GM19025 (cell line): ENCODE measurements around the gene RASA3.
A peak's percentile ranks its signal among the peaks of the same experiment; 100 is the strongest.
"Not testable (repeated sequence)": the region's sequence is repeated elsewhere in the genome, so short reads cannot be mapped to it uniquely, and the experiment has no call there.

Source experiments
- ATAC-seq: cut with Tn5 transposase; IDR thresholded peaks from one replicate; pipeline ENCODE4 v1.9.1; 2021; ENCODE audit warnings: mild to moderate bottlenecking, low read depth, moderate library complexity; ENCODE audit not compliant: unreplicated experiment

Gene RASA3

DNA sequence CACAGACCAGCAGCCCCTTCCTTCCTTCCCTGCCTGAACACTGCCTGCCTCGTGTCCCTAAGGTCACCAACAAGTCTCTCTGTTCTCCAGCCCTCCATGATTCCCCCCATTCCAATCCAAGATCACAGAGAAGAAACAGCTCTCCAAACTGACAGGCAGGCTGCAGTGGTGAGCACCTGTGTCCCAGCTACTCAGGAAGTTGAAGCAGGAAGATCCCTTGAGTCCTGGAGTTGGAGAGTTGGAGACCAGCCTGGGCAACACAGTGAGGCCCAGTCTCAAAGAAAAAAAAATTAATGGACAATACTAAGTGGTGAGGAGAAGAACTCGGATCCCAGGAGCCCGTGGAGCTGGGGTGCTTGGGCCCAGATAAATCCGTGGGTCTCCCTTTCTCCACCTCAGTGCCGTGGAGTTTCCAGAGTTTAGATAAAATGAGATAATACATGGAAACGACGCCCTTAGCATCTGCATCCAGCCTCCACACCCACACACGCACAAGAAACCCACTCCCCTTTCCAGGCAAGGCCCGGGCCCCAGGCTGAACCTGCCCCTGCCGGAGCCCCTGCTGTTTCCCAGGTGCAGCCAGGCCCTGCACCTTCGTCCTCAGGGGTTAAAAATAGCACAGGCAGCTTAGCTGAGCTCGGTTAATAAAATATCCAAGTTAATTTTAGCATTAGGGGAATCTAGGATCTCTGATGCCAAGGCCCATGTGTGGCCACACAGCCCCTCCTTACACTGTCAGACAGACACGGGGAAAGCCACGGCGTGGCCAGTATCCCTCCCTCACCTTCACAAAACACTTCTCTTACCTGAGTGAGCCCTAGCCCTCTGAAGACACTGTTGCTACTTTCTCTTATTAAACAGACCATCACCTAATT is 4.7 kb downstream of the RASA3 start:
- no peak for ATAC-seq

DNA sequence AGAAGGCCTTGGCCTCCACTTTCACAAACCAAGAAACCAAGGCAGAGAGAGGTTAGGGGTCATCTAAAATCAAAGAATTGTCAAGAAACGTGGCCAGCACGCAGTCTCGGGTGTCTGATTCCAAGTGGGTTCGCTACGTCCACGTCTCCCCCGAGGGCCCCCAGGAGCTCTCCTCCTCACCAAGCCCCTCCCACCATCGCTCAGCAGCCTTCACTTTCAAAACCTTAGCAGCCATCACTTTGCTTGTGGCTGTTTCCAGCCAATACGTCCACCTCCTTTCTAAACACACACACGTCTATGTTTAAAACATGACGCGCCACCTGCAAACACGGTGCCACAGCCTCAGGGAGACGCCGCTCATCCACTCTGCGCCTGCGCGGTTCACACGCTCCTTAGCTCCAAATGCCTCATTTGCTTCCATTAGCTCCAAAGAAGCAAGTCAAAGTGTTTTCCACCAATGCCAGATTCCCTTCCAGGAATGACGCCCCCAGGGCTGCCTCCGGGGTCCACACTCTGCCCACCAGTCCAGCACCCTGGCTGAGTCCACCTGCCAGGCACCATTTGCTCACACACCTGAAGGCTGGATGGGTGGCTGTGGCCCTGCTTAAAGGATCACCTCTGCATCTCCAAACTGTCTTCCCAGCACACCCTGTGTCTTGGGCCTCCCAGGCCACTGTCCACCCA is 5.5 kb downstream of the RASA3 start:
- no peak for ATAC-seq

DNA sequence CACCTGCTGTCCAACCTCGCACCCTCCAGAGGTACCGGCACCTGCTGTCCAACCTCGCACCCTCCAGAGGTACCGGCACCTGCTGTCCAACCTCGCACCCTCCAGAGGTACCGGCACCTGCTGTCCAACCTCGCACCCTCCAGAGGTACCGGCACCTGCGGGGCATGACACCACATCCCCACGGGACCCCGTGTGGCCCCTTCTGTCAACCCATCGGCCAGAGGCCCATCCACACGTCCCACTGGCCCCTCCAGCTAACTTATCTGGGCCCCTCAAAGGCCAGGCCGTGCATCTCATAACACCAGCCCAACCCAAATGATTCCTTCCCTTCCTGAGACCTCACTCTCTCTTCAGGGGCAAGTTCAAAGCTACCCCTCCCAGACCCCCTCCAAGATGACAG is 6.3 kb downstream of the RASA3 start:
- ATAC-seq = not testable (repeated sequence)

DNA sequence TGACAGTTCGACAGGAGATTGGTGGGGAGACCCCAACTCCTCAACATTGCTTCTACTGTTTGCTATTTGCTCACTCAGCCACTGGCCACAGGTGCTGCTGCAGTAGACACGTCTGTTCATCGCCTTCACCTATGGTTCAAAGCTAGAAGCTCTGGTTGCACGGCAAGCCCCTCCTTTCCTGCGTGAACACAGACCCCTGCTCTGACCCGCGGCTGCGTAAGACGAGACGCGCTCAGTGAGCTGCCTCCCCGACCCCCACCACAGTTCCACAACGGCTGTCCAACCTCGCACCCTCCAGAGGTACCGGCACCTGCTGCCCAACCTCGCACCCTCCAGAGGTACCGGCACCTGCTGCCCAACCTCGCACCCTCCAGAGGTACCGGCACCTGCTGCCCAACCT is 6.8 kb downstream of the RASA3 start:
- no peak for ATAC-seq

DNA sequence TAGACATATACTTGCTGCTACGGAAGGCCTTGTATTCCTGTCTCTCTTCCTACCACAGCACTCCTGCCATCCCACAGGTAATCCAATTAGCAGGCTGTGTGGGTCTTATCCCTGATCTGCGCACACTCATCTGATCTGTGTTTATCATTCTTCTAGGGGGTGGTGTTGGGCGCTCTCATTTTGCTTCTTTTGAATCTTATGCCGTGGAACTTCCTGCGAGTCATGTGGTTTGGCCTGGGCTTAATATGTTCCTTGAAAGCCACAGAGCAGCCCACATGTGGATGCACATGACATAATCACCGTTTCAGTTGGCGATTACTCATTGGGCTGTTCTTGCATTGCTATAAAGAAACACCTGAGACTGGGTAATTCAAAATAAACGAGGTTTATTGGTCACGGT is 7.5 kb downstream of the RASA3 start:
- no peak for ATAC-seq

DNA sequence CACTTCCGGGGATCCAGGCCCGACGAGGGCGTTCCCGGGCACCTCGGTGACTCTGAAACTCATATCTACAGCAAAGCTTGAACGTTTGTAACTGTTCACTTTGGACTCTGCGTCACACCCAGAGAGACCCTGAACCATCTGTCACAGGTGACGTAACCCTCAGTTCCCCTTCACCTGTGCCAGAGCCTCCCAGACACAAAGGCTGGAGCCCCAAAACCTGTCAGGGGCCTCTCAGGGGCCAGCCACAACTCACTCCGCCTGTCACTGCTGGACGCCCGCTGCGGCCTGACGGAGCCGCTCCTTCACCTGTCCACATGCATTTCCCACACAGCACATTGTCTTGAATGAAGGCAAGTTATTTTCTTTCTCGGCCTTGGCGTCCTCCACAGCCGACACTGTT is 8.0 kb downstream of the RASA3 start:
- ATAC-seq = no peak

DNA sequence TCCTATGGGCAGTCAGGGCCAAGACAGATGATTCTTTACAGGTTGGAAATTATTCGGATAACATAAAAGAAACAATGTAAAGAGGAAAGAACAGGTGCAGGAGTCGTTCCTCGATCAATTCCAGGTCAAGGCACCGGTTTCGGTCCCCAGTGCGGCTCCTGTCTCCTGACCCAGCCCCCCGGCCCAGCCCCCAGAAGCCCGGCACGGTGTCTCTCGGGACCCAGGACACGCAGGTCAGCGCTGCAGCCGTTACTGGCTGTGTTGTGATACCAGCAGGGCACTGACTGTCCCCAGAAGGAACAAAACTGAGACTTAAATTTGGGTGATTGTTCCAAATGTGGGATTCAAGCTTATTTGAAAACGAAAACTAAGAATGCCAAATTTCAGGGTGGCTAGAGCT is 8.5 kb downstream of the RASA3 start:
- no peak for ATAC-seq

DNA sequence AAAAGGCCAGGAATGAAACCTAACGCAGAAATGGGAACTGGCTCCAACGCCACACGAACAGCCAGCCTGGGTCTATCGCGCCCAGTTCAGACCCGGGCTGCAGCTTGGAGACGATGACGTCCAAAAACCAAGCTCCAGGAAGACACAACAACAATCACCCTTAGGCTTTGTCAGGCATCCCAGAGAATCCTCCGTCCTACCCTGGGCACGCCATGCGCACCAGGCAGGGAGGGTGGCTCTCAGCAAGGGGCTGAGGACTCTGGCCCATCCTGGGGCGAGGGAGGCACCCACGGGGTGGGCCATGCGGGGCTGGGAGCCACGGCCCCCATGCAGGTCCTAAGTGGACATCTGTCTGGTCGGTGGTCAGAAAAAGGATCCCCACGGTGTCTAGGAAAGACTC is 9.0 kb downstream of the RASA3 start:
- no peak for ATAC-seq

- no peak for ATAC-seq
Observed at GRCh38 chr13:114122591-114123211, 9.7 kb downstream of the RASA3 start.

DNA sequence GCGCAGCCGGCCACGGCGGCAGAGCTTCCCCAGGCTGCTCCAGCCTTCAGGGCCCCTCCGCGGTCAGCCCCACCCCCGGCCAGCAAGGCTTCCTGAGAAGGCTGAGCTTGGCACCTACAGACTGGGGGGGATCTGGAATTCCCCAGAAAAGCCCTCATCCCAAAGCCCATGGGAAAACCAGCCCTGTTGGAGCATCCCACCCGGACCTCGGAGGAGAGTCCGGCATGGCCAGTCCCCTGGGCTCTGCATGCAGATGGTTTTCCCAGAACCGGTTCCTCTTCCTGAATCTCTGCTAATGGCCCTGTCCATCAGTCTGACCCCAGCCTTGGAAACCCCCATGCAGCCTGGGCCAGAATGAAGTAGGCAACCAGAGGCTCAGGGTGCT is 10.3 kb downstream of the RASA3 start:
- no peak for ATAC-seq

GRCh38 chr13:114121496-114122126 is 10.8 kb downstream of the RASA3 start:
- no peak for ATAC-seq

DNA sequence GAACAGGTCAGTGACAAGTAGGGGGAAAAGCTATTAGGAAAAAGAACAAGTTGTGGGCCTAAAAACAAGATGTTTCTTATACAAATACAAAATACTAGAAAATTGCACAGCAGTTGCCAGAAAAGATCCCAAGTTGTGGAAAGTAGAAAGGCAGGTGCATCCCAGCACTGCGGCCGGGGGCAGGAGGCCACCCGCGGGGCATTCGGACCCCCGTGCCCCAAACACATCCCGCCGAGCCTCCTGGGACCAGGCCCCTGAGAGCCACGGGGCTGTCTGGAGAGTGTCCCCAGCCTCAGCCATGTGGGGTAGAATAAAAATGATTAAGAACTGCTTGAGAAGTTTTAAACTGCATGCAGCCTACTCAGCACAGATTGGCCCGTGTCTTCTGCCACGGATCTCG is 11.4 kb downstream of the RASA3 start:
- ATAC-seq = no peak

- no peak for ATAC-seq
Observed at GRCh38 chr13:114120591-114121011, 11.8 kb downstream of the RASA3 start.

DNA sequence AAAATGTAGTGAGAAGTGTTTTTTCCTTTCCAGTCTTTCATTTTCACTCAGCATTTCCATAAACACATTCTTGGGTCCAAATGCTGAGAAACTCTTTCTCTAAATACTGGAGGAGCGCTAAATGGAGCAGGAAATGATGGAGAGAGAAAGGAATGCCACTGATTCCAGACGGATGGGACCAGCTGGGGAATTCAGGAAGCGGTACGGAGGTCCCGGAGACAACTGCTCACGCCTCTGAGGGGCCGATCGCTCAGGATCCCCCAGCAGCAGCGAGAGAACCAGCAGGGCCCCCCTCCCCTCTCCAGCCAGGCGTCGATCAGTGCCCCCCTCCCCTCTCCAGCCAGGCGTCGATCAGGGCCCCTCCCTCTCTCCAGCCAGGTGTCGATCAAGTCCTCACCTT is 13.2 kb downstream of the RASA3 start:
- no peak for ATAC-seq

GRCh38 chr13:114118511-114119123 is 13.8 kb downstream of the RASA3 start:
- peak; percentile 76 for ATAC-seq

DNA sequence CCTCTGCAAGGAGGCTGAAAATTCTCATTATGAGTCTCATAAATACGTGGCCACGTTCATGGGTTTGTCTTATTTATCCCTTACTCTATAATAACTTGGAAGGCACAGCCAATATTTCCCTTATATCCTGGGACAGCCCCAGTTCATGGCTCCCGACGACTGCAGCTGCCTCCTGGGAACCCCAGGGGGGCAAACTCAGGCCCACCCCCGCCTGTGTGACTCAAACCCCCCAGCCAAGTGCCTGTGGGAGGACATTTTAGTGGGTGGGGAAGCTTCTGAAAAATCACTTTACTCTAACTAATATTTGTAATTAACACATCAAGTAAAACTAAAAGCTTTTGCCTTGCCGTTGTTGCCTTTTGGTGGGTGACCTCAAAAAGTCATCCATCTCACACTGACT is 14.3 kb downstream of the RASA3 start:
- no peak for ATAC-seq

- ATAC-seq = not testable (repeated sequence)
Observed at GRCh38 chr13:114117341-114117874, 15.0 kb downstream of the RASA3 start.

DNA sequence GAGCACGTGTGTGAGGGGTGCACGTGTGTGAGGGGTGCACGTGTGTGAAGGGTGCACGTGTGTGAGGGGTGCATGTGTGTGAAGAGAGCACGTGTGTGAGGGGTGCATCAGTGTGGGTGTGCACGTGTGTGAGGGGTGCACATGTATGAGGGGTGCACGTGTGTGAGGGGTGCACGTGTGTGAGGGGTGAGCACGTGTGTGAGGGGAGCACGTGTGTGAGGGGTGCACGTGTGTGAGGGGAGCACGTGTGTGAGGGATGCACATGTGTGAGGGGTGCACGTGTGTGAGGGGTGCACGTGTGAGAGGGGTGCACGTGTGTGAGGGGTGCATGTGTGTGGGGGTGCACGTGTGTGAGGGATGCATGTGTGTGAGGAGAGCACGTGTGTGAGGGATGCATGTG is 15.7 kb downstream of the RASA3 start:
- no peak for ATAC-seq

GRCh38 chr13:114115796-114116195 is 16.6 kb downstream of the RASA3 start:
- no peak for ATAC-seq

DNA sequence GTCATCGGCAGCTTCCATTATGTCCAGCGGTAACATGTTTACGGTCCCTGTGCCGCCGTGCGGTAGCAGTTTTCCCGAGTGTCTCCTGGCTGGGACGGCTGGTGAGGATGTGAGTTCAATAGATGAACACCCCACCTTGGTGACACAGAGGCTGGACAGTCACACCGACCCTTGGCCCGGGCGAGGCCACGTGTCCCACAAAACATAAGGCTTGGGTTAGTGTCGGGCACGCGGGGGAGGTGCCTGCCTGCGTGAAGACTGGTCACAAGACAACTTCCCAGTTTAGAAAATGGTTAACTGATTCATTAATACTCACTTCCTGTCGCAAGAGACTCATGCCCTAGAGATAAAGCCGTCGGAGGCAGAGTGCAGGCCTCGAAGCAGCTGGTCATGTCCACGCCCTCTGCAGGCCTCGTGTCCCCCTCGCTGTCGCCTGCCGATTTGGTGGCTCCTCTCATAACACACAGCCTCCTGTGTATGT is 17.2 kb downstream of the RASA3 start:
- peak; percentile 51 for ATAC-seq
